Activated CD4-positive, alpha-beta T cell treated with anti-CD3 and anti-CD28 coated beads, Interleukin-2, Interleukin-4, amounts not matched to agents 100 ng/mL and 50 ng/mL, durations not matched to agents 16 hours and 8 hours (primary cell): ENCODE results near the gene LYPD5.
"Not testable (repeated sequence)": the region's sequence is repeated elsewhere in the genome, so short reads cannot be mapped to it uniquely, and the experiment has no call there.

ENCODE experiments used
- DNase-seq: peaks from one replicate; pipeline ENCODE4 v3.0.0-alpha.2; 2020; ENCODE audit warnings: low spot score

The LYPD5 gene

DNA sequence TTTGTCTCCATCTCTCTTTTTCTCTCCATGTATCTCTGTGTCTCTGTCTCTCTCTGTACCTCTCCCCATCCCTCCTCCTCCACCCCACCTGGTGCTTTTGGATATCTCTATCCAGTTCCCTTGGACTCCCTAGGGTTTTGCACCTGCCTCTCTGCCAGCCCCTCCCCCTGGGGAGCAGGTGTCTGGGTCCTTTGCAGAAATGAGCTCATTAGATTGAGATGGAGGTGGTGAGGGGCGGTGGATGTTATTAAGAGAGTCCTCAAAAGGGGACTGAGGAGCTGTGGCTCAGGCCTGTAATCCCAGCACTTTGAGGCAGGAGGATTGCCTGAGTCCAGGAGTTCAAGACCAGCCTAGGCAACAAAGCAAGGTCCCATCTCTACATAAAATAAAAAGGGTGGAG lies 23.6 kb downstream of the LYPD5 start:
- no peak for DNase-seq

DNA sequence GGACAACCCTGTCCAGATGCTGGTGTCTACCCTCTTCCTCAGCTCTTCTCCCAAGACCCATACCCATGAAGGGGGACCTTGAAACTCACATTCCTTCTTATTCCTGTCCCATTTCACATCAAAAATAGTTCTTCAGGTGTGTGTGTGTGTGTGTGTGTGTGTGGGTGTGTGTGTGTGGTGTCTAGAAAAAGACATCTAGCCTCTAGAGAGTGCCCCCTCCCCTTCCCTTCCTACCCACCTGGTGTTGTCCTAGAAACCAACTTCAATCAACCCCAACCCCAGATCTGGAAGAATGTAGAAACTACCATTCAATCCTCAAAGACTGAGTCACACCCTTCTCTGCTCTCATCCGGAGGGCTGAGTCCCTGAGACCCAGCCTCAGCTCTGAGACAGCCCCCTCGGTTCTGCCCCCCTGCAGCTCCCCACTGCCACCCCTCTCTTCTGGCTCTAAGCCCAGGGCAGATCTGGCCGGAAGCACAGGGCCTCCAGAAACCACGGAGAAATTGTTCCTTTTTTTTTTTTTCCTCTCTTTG lies 25.0 kb downstream of the LYPD5 start:
- no peak for DNase-seq

- DNase-seq = peak; percentile 52
Measured at GRCh38 chr19:43776286-43776685, 26.0 kb downstream of the LYPD5 start.

- no peak for DNase-seq
Measured at GRCh38 chr19:43775299-43775890, 26.9 kb downstream of the LYPD5 start.

DNA sequence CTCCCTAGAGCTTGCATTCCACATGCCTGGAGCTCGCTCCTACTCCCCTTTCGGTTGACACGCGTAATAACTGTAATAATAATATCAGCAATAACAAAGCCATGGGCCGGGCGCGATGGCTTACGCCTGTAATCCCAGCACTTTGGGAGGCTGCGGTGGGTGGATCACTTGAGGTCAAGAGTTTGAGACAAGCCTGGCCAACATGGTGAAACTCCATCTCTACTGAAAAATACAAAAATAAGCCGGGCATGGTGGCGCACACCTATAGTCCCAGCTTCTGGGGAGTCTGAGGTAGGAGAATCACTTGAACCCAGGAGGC lies 27.3 kb downstream of the LYPD5 start:
- DNase-seq = not testable (repeated sequence)

- no peak for DNase-seq
Measured at GRCh38 chr19:43774103-43774939, 27.9 kb downstream of the LYPD5 start.

DNA sequence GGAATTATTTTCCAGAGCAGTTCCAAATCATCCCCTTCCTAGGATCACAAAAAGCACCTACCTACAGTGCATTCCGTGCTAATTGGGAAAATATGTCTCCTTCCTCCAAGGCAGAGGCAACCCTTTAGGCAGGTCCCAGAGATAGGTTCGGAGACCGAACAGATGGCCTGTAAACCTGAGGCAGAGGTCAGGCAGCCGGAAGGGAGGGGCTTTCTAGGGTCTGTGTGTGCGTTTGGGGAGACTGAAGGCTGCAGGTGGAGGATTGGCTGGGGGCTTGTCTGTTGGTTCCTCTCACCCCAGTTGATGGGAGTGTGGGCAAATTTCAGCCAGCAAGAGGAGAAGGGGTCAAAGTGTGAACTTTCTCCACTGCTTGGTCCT lies 28.5 kb downstream of the LYPD5 start:
- DNase-seq = no peak

- DNase-seq = no peak
Measured at GRCh38 chr19:43769256-43769655, 33.0 kb downstream of the LYPD5 start.

- no peak for DNase-seq
Measured at GRCh38 chr19:43768273-43769050, 33.8 kb downstream of the LYPD5 start.

GRCh38 chr19:43767818-43768217 lies 34.4 kb downstream of the LYPD5 start:
- DNase-seq = no peak

- DNase-seq = no peak
Measured at GRCh38 chr19:43767316-43767715, 34.9 kb downstream of the LYPD5 start.

DNA sequence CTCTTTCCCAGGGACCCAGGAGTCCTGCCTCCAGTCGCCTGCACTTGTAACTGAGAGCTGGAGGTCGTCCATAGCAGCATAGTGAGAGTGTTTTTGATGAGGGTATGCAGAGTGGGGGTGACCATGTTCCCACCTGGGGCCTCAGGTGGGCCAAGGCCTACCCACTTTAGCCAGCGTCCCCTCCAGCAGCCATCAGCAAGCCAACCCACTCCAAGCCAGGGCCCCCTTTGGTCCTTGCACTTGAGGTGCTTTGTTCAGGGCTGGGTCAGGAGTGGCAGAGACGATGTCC lies 35.5 kb downstream of the LYPD5 start:
- DNase-seq = no peak

GRCh38 chr19:43765109-43765876 lies 37.0 kb downstream of the LYPD5 start:
- DNase-seq = peak; percentile 95

- not testable (repeated sequence) for DNase-seq
Measured at GRCh38 chr19:43764684-43765083, 37.6 kb downstream of the LYPD5 start.

- DNase-seq = no peak
Measured at GRCh38 chr19:43763473-43763939, 38.7 kb downstream of the LYPD5 start.

- no peak for DNase-seq
Measured at GRCh38 chr19:43762814-43763213, 39.4 kb downstream of the LYPD5 start.

- no peak for DNase-seq
Measured at GRCh38 chr19:43760941-43761340, 41.3 kb downstream of the LYPD5 start.

DNA sequence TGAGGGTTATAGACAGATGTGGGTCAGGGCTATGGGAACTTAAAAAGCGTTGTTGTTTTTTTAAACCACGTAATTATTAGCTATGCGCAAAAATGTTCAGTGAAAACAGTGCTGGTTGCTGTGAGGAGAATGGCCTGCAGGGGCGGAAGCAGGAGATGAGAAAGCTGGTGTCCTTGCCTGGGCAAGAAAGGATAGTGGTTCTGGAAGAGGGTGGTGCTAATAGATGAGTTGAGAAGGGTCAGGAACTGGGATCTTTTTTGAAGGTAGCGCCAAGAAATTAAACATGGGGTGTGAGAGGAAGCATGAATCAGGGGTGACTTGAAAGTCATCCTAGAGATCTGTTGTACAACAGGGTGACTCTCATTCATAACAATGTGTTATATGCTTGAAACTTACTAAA lies 42.7 kb downstream of the LYPD5 start:
- DNase-seq = no peak

DNA sequence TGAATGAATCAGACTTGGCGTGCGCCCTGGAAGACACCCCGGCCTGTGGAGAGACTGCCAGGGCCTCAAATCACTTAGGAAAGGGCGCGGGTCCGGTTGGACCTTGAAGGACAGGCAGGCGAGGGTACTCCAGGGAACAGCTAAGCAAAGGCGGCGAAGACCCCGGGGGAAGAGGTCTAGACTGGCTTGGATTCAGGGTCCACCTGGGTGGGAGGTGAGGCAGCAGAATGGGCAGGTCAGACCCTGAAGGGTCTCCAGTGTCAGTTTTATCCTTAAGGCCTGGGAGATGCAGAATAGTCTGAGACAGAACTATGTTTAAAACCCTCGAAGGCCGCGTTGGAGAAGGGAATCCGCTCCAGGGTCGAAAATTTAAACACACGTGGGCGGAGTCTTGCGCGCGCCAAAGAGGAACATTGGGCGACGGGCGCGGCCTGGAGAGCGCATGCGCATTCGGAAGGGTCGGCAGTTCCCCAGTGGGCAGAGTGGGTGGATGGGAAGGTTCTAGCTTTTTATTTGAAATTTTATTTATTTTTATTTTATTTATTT lies 46.9 kb downstream of the LYPD5 start:
- peak; percentile 88 for DNase-seq

GRCh38 chr19:43754503-43755255 lies 47.6 kb downstream of the LYPD5 start, which contains the start of gene SMG9:
SMG9 (minus strand) TSS chr19:43754962; CDS start chr19:43750741, 4,221 bp downstream.
- DNase-seq = peak; percentile 99

DNA sequence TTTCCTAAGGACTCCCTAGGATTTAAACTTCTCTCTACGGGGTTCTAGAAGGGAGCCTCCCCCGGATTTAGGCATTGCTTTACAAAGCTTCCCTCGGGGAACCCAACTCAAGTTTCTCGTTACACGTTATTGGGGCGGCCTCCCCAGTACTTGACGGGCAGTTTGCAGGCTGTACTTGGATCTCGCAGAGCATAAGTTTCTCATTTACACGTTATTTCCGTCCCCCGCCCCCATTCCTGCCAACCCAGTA lies 48.1 kb downstream of the LYPD5 start:
- no peak for DNase-seq
